Body of pancreas (tissue), 4 donors: ENCODE results near the gene NCAM2.

Source experiments
- CTCF ChIP-seq, 7 experiments: fragments of 450-650 bp in 4 of 7; fragments of 200-600 bp in 3 of 7; sonication (generic) in 3 of 7; IDR thresholded peaks; one replicate each; pipeline ENCODE4 v1.5.1; 2016 to 2019; ENCODE audit warnings: antibody characterized with exemption in 7 of 7
- POLR2A ChIP-seq, 3 donors: fragments of 450-650 bp; IDR thresholded peaks; one replicate each; pipeline ENCODE4 v1.6.1; 2016; ENCODE audit warnings: antibody characterized with exemption in 3 of 3, mild to moderate bottlenecking in 2 of 3

GRCh38 chr21:21309510-21309909 lies 311.3 kb downstream of the NCAM2 start:
- TF ChIP-seq CTCF (IDR thresholded peaks at IDR 0.05) (no peak), POLR2A (IDR thresholded peaks at IDR 0.05) (no peak)
